Activated CD4-positive, alpha-beta T cell treated with anti-CD3 and anti-CD28 coated beads, Interleukin-2, amount 50 U/mL, for 1 hour (primary cell): ENCODE results near the gene RBM43.
"Not testable (repeated sequence)": the region's sequence is repeated elsewhere in the genome, so short reads cannot be mapped to it uniquely, and the experiment has no call there.

Source experiments
- DNase-seq: peaks from one replicate; pipeline ENCODE4 v3.0.0-alpha.2; 2020

RBM43 gene

GRCh38 chr2:151267537-151267936, 5.9 kb upstream of the RBM43 start:
- DNase-seq = no peak

GRCh38 chr2:151265991-151266390, 4.3 kb upstream of the RBM43 start:
- no peak for DNase-seq

DNA sequence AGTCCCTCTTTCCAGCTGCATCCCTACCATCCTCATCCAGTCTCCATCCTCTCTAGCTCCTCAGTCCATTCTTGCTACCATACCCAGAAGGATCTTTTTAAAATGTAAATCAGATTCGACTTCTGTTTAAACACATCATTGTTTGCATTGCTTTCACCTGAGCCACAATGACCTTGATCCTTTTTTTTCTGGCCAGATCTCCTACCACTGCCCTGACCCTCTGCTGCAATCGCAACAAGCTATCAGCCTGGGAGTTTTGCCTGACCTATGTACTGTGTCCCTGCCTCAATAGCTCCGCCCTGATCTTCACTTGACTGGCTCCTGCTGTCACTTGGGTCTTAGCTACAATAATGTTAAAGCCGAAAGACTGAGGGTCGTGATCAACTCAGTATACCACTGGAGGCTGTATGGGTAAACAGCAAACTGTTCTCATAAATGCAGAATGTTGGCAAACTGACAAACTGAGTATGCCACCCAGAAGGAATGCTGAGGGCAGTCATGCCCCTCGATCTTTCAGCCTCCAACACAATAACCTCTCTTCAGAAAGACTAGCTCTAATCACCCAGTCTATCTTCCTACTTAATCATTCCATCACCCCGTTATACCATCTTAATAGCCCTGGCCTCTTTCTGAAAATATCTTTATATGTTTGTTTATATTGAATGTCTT, 2.6 kb upstream of the RBM43 start:
- no peak for DNase-seq

- DNase-seq = no peak
Measured at GRCh38 chr2:151262629-151263028, 966 bp upstream of the RBM43 start.

- no peak for DNase-seq
Measured at GRCh38 chr2:151261977-151262291, 271 bp upstream of the RBM43 start.

DNA sequence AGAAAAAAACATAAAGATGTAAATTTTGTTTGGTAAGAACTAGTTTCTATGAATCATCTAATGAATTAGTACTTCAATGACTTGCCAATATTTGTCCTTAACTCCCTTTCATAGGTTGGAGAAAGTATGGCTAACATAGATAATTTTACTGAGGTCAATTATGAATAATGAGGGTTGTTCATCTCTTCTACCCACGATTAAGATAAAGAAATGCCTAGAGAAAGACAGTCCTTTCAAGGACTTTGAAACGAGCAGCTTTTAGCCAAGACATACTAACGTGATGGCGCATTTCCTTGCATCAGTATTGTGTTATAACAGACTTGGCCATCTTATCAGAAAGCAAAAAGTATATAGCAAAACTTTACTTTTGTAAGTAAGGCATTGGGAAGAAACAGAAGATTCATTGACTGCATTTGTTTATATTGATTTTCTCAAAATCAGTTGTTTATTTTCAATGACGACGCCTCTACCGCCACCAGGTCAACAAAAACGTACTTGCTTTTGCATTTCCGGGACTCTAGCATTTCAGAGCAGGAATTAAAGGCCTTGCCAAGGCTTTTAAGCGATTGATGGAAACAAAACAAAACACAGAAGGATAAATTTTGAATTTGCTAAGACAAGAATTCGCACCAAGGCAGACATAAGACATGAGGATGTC, 961 bp downstream of the RBM43 start:
- no peak for DNase-seq

- DNase-seq = no peak
Measured at GRCh38 chr2:151258121-151258520, 3.5 kb downstream of the RBM43 start.

DNA sequence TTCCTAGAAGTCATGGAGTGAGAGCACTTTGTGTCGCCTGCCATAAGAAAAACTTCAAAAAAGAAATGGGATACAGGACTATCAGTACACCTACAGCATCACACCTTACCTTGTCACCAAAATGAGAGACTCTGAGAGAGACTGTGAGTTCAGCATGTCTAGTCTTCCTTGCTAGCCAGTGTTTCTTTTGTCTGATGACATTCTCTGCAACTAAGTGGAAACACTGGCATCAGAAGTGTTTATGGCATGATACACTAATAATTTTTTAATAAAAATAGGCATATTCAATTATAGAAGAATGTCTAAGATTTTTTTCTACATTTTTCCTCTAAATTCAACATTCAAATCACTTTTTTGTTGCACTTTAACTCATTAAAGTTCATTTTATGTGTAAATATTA, 9.0 kb downstream of the RBM43 start:
- DNase-seq = no peak

- DNase-seq = no peak
Measured at GRCh38 chr2:151251012-151251411, 10.7 kb downstream of the RBM43 start.

- DNase-seq = no peak
Measured at GRCh38 chr2:151247432-151247831, 14.2 kb downstream of the RBM43 start.

GRCh38 chr2:151246152-151246551, 15.5 kb downstream of the RBM43 start:
- DNase-seq = no peak

- DNase-seq = no peak
Measured at GRCh38 chr2:151243468-151243867, 18.2 kb downstream of the RBM43 start.

DNA sequence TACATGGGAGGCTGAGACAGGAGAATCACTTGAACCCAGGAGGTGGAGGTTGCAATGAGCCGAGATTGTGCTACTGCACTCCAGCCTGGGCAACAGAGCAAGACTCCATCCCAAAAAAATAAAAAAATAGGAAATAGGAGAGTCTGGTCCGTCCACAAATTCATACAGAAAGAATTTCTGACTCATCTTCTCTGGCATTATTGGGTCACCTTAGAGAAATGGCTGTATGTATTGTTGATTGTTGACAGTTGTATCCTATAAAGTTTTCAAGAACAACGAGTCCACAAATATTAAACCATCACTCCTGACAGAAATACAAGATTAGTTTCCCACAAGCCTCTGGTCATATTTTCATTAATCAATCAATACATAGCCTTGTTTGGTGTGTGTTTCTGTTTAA, 20.4 kb downstream of the RBM43 start:
- no peak for DNase-seq

DNA sequence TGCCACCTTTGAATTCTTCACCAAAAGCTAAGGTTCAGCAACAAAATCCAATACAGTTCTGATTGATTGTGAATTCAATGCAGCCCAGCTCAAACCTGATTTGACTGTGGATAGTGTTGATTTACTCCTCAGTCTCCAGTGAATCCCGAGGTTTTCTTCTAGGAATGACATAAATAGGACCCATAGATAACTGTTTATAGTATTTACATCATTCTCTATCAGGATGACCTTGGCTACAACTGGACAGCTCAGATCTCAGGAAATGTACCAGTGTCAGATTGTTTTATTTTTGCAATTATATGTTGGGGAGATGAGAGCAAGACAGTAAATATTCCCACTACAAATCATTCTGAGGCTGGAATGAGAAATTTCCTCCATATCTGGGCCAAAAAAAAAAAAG, 21.2 kb downstream of the RBM43 start:
- no peak for DNase-seq

DNA sequence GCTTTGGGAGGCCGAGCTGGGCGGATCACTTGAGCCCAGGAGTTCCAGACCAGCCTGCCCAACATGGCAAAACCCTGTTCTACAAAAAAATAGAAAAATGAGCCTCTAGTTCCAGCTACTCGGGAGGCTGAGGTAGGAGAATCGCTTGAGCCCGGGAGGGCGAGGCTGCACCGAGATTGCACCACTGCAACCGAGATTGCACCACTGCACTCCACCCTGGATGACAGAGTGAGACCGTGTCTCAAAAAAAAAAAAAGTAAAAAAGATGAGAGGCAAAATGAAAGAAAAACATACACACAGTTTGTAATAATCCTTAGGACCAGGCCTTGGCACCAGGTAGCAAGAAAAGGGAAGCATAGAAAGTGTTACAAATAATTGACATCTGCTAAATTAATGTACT, 22.0 kb downstream of the RBM43 start:
- no peak for DNase-seq

DNA sequence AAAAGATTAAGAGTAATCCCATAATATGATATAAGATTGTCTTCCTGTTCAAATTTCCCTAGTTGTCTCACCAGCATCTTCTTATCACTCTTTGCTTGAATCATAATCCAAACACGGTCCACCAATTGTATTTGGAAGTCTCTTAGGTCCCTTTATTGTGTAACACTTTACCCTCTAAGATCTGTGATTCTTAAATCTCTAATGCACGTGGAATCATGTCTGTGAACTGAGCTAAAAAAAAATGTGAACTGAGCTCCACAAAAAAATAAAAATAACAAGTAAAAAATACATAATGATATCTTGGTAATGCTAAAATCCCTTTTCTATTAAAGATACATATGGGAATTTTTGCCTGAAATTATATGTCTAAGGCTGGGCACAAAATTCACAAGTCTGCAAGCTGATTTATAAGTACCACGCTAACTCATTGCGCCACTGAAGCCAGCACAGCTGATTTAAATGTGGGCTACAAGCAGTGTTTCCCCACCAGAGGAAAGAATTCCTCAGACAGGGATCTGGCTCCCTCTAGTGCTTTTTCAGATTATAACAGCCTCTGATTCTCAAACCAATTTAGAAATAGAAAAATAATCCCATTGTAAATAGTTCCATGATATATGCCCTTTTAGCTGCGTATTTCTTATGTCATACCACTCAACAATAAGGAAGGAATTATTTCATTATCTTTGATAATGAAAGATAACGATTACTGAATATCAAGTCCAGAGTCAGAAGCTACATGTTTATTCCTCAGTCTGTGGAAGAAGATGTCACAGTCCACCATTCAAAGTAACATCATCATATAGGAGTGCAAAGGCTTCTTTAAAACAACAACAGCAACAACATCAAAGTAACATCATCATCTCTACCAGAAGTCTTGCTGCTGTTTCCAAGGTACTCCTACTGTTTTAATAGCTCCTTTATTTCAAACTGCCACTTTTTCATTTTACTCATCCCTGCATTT, 22.9 kb downstream of the RBM43 start:
- peak; percentile 11 for DNase-seq

GRCh38 chr2:151237422-151238025, 24.1 kb downstream of the RBM43 start:
- DNase-seq = no peak

- DNase-seq = not testable (repeated sequence)
Measured at GRCh38 chr2:151233760-151234159, 27.9 kb downstream of the RBM43 start.

- not testable (repeated sequence) for DNase-seq
Measured at GRCh38 chr2:151233288-151233687, 28.4 kb downstream of the RBM43 start.

- DNase-seq = no peak
Measured at GRCh38 chr2:151230627-151231140, 31.0 kb downstream of the RBM43 start.

DNA sequence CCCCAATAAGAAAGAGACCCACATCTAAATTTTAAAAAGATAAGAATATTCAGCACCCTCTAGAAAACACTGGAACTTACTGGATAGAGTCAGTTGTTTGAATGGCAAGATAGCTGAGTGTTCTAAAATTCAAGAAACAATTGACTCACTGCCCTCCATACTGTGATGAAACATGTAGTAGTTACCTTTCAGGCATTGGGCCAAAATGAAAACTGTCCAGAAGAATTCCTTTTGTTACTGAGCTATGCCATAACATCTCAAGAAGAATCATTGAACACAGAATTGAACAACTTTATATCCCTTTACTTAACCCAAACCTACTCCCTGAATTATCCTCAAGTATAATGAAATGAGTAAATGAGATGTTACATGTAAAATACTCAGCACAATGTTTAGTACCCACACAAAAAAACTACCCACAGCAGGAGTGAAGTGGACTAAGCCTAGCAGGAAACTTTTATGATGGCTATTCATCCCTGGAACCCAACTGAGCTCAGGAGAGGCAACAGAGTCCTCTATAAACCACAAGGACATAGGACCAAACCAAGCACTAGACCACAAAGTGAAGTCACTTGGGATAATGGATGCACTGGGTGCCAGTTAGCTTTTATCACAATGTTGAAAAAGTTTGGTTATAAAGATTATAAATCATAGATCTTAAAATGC, 32.7 kb downstream of the RBM43 start:
- DNase-seq = no peak

- DNase-seq = no peak
Measured at GRCh38 chr2:151217343-151217742, 44.3 kb downstream of the RBM43 start.

- DNase-seq = no peak
Measured at GRCh38 chr2:151207100-151207499, 54.6 kb downstream of the RBM43 start.
